DND-41 (cell line): Measurements from ENCODE around the gene GPR50.

Source experiments
- ATAC-seq: fragments of 200-7000 bp; cut with Tn5 transposase; 3 replicates; pipeline ENCODE4 v1.9.1; 2021; ENCODE audit warnings: low read depth; ENCODE audit not compliant: insufficient read depth
- DNase-seq: peaks from one replicate; pipeline ENCODE4 v3.0.0-alpha.2; 2020
- H2AFZ ChIP-seq: 2 replicates; pipeline ENCODE4 v1.6.0; 2012; ENCODE audit warnings: low read depth, low read length
- H3K27ac ChIP-seq: 2 replicates; pipeline ENCODE4 v1.5.1; 2012; ENCODE audit warnings: low read length, inconsistent platforms
- H3K27me3 ChIP-seq: fragments of 200-600 bp; sonication (generic); 2 replicates; pipeline ENCODE4 v1.6.0; 2012; ENCODE audit warnings: low read length, mild to moderate bottlenecking, inconsistent platforms; ENCODE audit not compliant: insufficient read depth, poor library complexity
- H3K36me3 ChIP-seq: 2 replicates; pipeline ENCODE4 v1.5.1; 2012; ENCODE audit warnings: low read length, inconsistent platforms; ENCODE audit not compliant: insufficient read depth
- H3K4me1 ChIP-seq: 2 replicates; pipeline ENCODE4 v1.5.1; 2012; ENCODE audit warnings: mild to moderate bottlenecking, low read length; ENCODE audit not compliant: insufficient read depth
- H3K4me2 ChIP-seq: 2 replicates; pipeline ENCODE4 v1.6.0; 2012; ENCODE audit warnings: mild to moderate bottlenecking, moderate library complexity, low read length, inconsistent platforms; ENCODE audit not compliant: insufficient read depth
- H3K4me3 ChIP-seq, 2 experiments: fragments of 200-600 bp in 1 of 2; shearing (Covaris generic) in 1 of 2; 2 replicates each; pipeline ENCODE4 v1.5.1; 2012 to 2016; ENCODE audit warnings: inconsistent platforms in 2 of 2, low read length in 2 of 2, mild to moderate bottlenecking in 2 of 2, low read depth in 1 of 2, moderate library complexity in 1 of 2
- H3K79me2 ChIP-seq: 2 replicates; pipeline ENCODE4 v1.6.0; 2012; ENCODE audit warnings: low read length, inconsistent platforms; ENCODE audit not compliant: insufficient read depth
- H3K9ac ChIP-seq: 2 replicates; pipeline ENCODE4 v1.6.0; 2012; ENCODE audit warnings: low read depth, mild to moderate bottlenecking, inconsistent platforms, low read length, moderate library complexity
- H3K9me3 ChIP-seq: 2 replicates; pipeline ENCODE4 v1.5.1; 2012; ENCODE audit warnings: low read length, moderate library complexity, mild to moderate bottlenecking, inconsistent platforms; ENCODE audit not compliant: insufficient read depth, severe bottlenecking
- H4K20me1 ChIP-seq: 2 replicates; pipeline ENCODE4 v1.6.0; 2012; ENCODE audit warnings: low read length; ENCODE audit not compliant: insufficient read depth
- EZH2 ChIP-seq: IDR thresholded peaks from 3 replicates; pipeline ENCODE4 v1.6.1; 2012; ENCODE audit warnings: borderline replicate concordance, low read depth, mild to moderate bottlenecking, moderate library complexity, low read length, inconsistent platforms; ENCODE audit not compliant: severe bottlenecking
- TF ChIP-seq, protein P1 (sequence below): IDR thresholded peaks from 2 replicates; pipeline ENCODE4 v1.5.1; 2012; ENCODE audit warnings: borderline replicate concordance, low read length, moderate library complexity, mild to moderate bottlenecking; ENCODE audit not compliant: poor library complexity, severe bottlenecking; ENCODE audit errors: extremely low read depth

GPR50 gene

DNA sequence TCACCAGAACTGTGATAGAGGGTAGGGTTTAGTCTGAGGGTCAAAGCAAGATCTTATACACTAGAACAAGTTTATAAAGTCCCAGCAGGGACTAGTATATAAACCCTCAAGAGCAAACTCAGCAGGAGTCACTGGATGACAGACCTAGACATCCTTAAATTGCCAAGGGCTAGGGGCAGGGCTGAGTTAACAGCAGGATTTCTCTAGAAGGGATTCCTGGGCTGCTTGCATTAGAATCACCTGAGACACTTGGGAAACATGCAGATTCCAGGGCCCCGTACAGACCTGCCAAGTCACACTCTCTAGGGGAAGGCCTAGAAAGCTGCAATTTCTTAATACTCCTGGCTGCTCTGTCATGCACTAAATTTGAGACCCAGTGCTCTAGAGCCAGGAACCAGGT, 6.6 kb upstream of the GPR50 start:
- no peak for DNase-seq
- Histone ChIP-seq H4K20me1 (no peaks in the 10 kb centered on the region), H2AFZ (no peak overlapping the region), H3K4me1 (no peaks in the 10 kb centered on the region), H3K27me3 (no peaks in the 10 kb centered on the region), H3K9me3 (no peaks in the 10 kb centered on the region), H3K27ac (no peak overlapping the region), H3K4me3 (no peak overlapping the region), H3K9ac (no peak overlapping the region), H3K36me3 (no peaks in the 10 kb centered on the region), H3K79me2 (no peaks in the 10 kb centered on the region), H3K4me2 (no peak overlapping the region)
- no peak for ATAC-seq
- no peak for TF ChIP-seq EZH2
- TF ChIP-seq, protein P1, sequence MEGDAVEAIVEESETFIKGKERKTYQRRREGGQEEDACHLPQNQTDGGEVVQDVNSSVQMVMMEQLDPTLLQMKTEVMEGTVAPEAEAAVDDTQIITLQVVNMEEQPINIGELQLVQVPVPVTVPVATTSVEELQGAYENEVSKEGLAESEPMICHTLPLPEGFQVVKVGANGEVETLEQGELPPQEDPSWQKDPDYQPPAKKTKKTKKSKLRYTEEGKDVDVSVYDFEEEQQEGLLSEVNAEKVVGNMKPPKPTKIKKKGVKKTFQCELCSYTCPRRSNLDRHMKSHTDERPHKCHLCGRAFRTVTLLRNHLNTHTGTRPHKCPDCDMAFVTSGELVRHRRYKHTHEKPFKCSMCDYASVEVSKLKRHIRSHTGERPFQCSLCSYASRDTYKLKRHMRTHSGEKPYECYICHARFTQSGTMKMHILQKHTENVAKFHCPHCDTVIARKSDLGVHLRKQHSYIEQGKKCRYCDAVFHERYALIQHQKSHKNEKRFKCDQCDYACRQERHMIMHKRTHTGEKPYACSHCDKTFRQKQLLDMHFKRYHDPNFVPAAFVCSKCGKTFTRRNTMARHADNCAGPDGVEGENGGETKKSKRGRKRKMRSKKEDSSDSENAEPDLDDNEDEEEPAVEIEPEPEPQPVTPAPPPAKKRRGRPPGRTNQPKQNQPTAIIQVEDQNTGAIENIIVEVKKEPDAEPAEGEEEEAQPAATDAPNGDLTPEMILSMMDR: no peak

DNA sequence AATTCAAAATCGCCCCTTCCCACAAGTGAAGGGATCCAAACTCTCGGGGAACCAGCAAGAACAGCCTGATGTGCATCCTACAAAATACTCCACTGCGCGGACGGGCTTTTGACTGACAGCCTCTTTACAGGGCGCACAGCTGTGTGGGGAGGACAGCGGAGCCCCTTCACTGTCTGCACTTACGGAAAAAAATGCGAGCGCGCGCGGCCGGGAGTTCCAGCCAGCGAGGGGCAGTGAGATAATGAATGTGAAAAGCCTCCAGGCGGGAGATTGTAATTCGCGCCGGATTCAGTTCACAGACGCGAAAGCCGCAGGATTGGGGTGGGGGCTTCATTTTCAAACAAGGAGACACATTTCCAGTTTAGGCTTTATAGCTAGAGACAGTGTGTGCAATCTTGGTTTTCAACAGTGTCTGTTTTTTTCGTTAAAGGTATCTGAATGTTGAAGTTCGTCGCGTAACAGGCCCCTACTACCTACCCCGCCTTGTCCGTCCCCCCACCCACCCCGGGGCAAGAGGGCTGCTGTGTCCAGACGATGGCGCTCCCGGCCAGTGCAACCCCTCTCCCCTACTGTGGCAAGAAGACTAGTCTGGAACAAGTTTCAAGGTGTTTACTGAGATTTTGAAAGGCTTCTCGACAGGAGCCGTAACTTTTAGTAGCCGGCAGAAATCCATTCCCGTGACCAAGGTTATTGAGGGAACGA, 1.7 kb upstream of the GPR50 start:
- H3K9me3 ChIP-seq: no peaks in the 10 kb centered on the region
- H3K4me2 ChIP-seq: no peak overlapping the region
- no peaks in the 10 kb centered on the region for H3K27me3 ChIP-seq

DNA sequence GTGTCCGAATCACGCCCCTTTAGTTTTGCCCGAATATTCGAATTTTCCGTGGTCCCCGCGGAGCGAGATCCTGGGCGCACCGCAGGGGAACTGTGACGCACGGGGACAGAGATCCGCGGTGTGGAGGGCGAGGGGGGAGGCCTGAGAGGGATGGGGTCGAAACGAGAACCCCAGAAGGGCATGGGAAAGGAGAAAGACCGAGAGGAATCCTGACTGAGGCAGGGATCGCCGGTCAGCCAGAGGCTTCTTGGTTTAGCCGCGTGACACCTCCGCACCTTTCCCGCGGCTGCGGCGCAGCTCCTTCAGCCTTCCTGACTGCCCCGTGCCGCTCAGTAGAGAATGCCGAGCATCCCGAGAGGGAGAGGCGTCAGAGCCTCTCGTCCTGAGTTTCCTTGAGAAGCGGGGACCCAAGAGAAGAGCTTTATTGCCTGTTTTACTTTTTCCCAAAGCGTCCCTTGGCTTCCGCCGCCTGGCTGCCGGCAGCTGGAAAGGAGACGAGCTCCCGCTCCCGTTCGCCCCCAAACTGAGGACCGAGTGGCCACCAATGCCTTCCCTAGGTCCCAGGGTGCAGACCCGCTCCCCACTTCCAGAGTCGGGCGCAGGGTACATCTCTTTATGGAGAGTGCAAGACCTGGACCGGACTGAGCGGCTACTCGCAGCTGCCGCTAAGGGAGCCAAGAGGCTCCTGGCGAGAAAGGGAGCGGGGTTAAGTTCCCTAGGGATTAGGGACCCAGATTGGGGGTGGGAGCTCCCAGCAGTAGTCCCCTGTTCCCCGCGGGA, 911 bp upstream of the GPR50 start:
- H3K4me2 ChIP-seq: no peak overlapping the region
- H3K36me3 ChIP-seq: no peaks in the 10 kb centered on the region
- DNase-seq (no peak), ATAC-seq (no peak)
- H3K27ac ChIP-seq: no peak overlapping the region
- no peaks in the 10 kb centered on the region for H3K9me3 ChIP-seq
- no peaks in the 10 kb centered on the region for H3K4me1 ChIP-seq
- H2AFZ ChIP-seq: no peak overlapping the region
- no peaks in the 10 kb centered on the region for H4K20me1 ChIP-seq
- H3K9ac ChIP-seq: no peak overlapping the region
- H3K27me3 ChIP-seq: no peaks in the 10 kb centered on the region
- TF ChIP-seq, protein P1: no peak
- no peak for TF ChIP-seq EZH2
- H3K4me3 ChIP-seq: no peak overlapping the region
- H3K79me2 ChIP-seq: no peaks in the 10 kb centered on the region

More for the DNA sequence above, 1.7 kb upstream of the GPR50 start:
- Histone ChIP-seq H2AFZ (no peak overlapping the region), H3K36me3 (no peaks in the 10 kb centered on the region), H3K9ac (no peak overlapping the region), H3K4me1 (no peaks in the 10 kb centered on the region), H3K4me3 (no peak overlapping the region), H3K79me2 (no peaks in the 10 kb centered on the region), H3K27ac (no peak overlapping the region), H4K20me1 (no peaks in the 10 kb centered on the region)
- DNase-seq (no peak), ATAC-seq (no peak)
- TF ChIP-seq, protein P1: no peak
- no peak for TF ChIP-seq EZH2
